H1 (cell line): ENCODE measurements around the gene HHAT. TPM values are rescaled to one million over a fixed set of nuclear protein-coding genes. Genes with fewer than 3 reads are reported as not detected.
A peak's percentile ranks its signal among the peaks of the same experiment; 100 is the strongest.

ENCODE experiments used
- CTCF ChIA-PET: fragments of 300-600 bp; sonication (Branson Sonifier 250); formaldehyde crosslinking; loops from one replicate; lab custom pipeline; 2021; ENCODE audit not compliant: partially characterized antibody; lab: Charles Lee
- POLR2A ChIA-PET: fragments of 300-600 bp; sonication (Branson Sonifier 250); formaldehyde crosslinking; loops from one replicate; lab custom pipeline; 2021; ENCODE audit warnings: inconsistent platforms; ENCODE audit not compliant: partially characterized antibody; lab: Charles Lee
- DNase-seq, 2 experiments: peaks; one replicate each; pipeline versions ENCODE4 v3.0.0 to v3.0.0-alpha.2; 2010 to 2022; ENCODE audit warnings: low spot score in 2 of 2, low read depth in 1 of 2, mixed read lengths in 1 of 2
- FAIRE-seq: peaks from 2 replicates; lab custom pipeline; 2011; peaks lifted over from hg19 to GRCh38; lab: Jason Lieb, UNC
- H2AFZ ChIP-seq: 2 replicates; pipeline ENCODE4 v1.8.1; 2012; ENCODE audit warnings: low read length, inconsistent platforms
- H2AK5ac ChIP-seq: 2 replicates; pipeline ENCODE4 v1.6.1; 2013; ENCODE audit warnings: low read depth, low read length
- H2BK120ac ChIP-seq: replicated peaks from 2 replicates; pipeline ENCODE3; 2013; ENCODE audit warnings: low read depth, low read length, inconsistent platforms
- H2BK12ac ChIP-seq: 2 replicates; pipeline ENCODE4 v1.6.1; 2013; ENCODE audit warnings: low read depth, low read length
- H2BK15ac ChIP-seq: 2 replicates; pipeline ENCODE4 v1.6.1; 2013; ENCODE audit warnings: low read length
- H2BK20ac ChIP-seq: 2 replicates; pipeline ENCODE4 v1.6.1; 2013; ENCODE audit warnings: low read length
- H2BK5ac ChIP-seq: 2 replicates; pipeline ENCODE4 v1.6.1; 2013; ENCODE audit warnings: low read depth, low read length
- H3K14ac ChIP-seq: 2 replicates; pipeline ENCODE4 v1.6.1; 2013; ENCODE audit warnings: inconsistent platforms; ENCODE audit not compliant: insufficient read length
- H3K18ac ChIP-seq: 2 replicates; pipeline ENCODE4 v1.6.1; 2013; ENCODE audit warnings: low read length; ENCODE audit errors: extremely low read depth
- H3K23ac ChIP-seq: 2 replicates; pipeline ENCODE4 v1.6.1; 2013; ENCODE audit warnings: inconsistent platforms; ENCODE audit not compliant: insufficient read length
- H3K23me2 ChIP-seq: 2 replicates; pipeline ENCODE4 v1.6.1; 2013; ENCODE audit warnings: low read depth, low read length
- H3K27ac ChIP-seq: 2 replicates; pipeline ENCODE4 v1.6.1; 2011; ENCODE audit warnings: low read depth, low read length, inconsistent platforms
- H3K27me3 ChIP-seq, 4 experiments: replicated peaks in 1 of 4; 1 replicate in 1 of 4; 2 replicates in 3 of 4; pipeline versions ENCODE4 v1.6.1 to v1.8.1; 2011 to 2013; ENCODE audit warnings: low read length in 3 of 4, mild to moderate bottlenecking in 3 of 4, inconsistent platforms in 2 of 4, mixed read lengths in 2 of 4, moderate library complexity in 1 of 4; ENCODE audit not compliant: control insufficient read depth in 3 of 4, insufficient read depth in 3 of 4; ENCODE audit errors: extremely low read depth in 1 of 4
- H3K36me3 ChIP-seq, 4 experiments: 2 replicates each; pipeline versions ENCODE4 v1.6.1 to v1.8.1; 2011 to 2013; ENCODE audit warnings: mild to moderate bottlenecking in 4 of 4, low read length in 3 of 4, moderate library complexity in 2 of 4, control low read depth in 1 of 4, inconsistent platforms in 1 of 4; ENCODE audit not compliant: insufficient read depth in 4 of 4, control insufficient read depth in 2 of 4
- H3K4ac ChIP-seq: replicated peaks from 2 replicates; pipeline ENCODE3; 2013; ENCODE audit warnings: low read length, low read depth, mixed read lengths, inconsistent platforms; ENCODE audit not compliant: insufficient read length
- H3K4me1 ChIP-seq, 4 experiments: replicated peaks in 1 of 4; 1 replicate in 1 of 4; 2 replicates in 3 of 4; pipeline versions ENCODE4 v1.6.1 to v1.8.1; 2011 to 2013; ENCODE audit warnings: low read length in 3 of 4, inconsistent platforms in 2 of 4, mixed read lengths in 1 of 4; ENCODE audit not compliant: insufficient read depth in 4 of 4, control insufficient read depth in 3 of 4
- H3K4me2 ChIP-seq, 2 experiments: 2 replicates each; pipeline versions ENCODE4 v1.6.1 to v1.8.1; 2011 to 2013; ENCODE audit warnings: low read depth in 2 of 2, low read length in 2 of 2, control low read depth in 1 of 2, inconsistent platforms in 1 of 2, mild to moderate bottlenecking in 1 of 2; ENCODE audit not compliant: insufficient read depth in 1 of 2
- H3K4me3 ChIP-seq, 4 experiments: fragments of 200-600, 300-600 bp in 1 of 4; sonication (generic), shearing (Covaris generic), sonication (Bioruptor Twin) in 1 of 4; 2 replicates each; pipeline versions ENCODE4 v1.5.1 to v1.8.1; 2011 to 2016; ENCODE audit warnings: low read length in 4 of 4, low read depth in 3 of 4, control low read depth in 2 of 4, inconsistent platforms in 2 of 4, mild to moderate bottlenecking in 2 of 4, mixed read lengths in 1 of 4, moderate library complexity in 1 of 4; ENCODE audit not compliant: insufficient read depth in 2 of 4; ENCODE audit errors: extremely low read depth in 1 of 4
- H3K56ac ChIP-seq: replicated peaks from 2 replicates; pipeline ENCODE3; 2013; ENCODE audit warnings: low read depth, mild to moderate bottlenecking, mixed read lengths, low read length, inconsistent platforms; ENCODE audit not compliant: insufficient read length
- H3K79me1 ChIP-seq: 2 replicates; pipeline ENCODE4 v1.6.1; 2013; ENCODE audit warnings: low read depth, low read length, control low read depth
- H3K79me2 ChIP-seq, 2 experiments: 2 replicates each; pipeline versions ENCODE4 v1.6.1 to v1.8.1; 2012 to 2013; ENCODE audit warnings: low read length in 2 of 2, mild to moderate bottlenecking in 2 of 2, inconsistent platforms in 1 of 2; ENCODE audit not compliant: insufficient read depth in 2 of 2, control insufficient read depth in 1 of 2
- H3K9ac ChIP-seq, 4 experiments: replicated peaks in 1 of 4; 1 replicate in 1 of 4; 2 replicates in 3 of 4; pipeline versions ENCODE4 v1.6.1 to v1.8.1; 2011 to 2013; ENCODE audit warnings: low read depth in 3 of 4, low read length in 3 of 4, control low read depth in 2 of 4, mild to moderate bottlenecking in 2 of 4, moderate library complexity in 2 of 4, inconsistent platforms in 1 of 4; ENCODE audit errors: extremely low read depth in 1 of 4
- H3K9me3 ChIP-seq, 2 experiments: 2 replicates each; pipeline versions ENCODE4 v1.6.1 to v1.8.1; 2012 to 2013; ENCODE audit warnings: mild to moderate bottlenecking in 2 of 2, moderate library complexity in 2 of 2, control low read depth in 1 of 2, inconsistent platforms in 1 of 2, low read depth in 1 of 2, low read length in 1 of 2, mixed read lengths in 1 of 2; ENCODE audit not compliant: insufficient read depth in 2 of 2
- H4K20me1 ChIP-seq, 2 experiments: replicated peaks in 1 of 2; 2 replicates each; pipeline versions ENCODE3 to v1.8.1; 2011 to 2013; ENCODE audit warnings: inconsistent platforms in 2 of 2, low read length in 2 of 2, mild to moderate bottlenecking in 1 of 2; ENCODE audit not compliant: insufficient read depth in 2 of 2, control insufficient read depth in 1 of 2
- H4K5ac ChIP-seq: 2 replicates; pipeline ENCODE4 v1.6.1; 2013; ENCODE audit warnings: low read length, low read depth, mixed read lengths, inconsistent platforms; ENCODE audit not compliant: insufficient read length
- H4K8ac ChIP-seq: 2 replicates; pipeline ENCODE4 v1.8.0; 2013; ENCODE audit warnings: mild to moderate bottlenecking, moderate library complexity, low read length, inconsistent platforms; ENCODE audit not compliant: insufficient read depth; ENCODE audit errors: extremely low read depth
- H4K91ac ChIP-seq: replicated peaks from 2 replicates; pipeline ENCODE3; 2013; ENCODE audit warnings: low read length, mixed read lengths, inconsistent platforms; ENCODE audit not compliant: insufficient read length
- BACH1 ChIP-seq: IDR thresholded peaks from 2 replicates; pipeline ENCODE4 v1.6.1; 2012; ENCODE audit warnings: low read length, improper control_type of control experiment
- EZH2 ChIP-seq: fragments of 200-600 bp; sonication (generic); IDR thresholded peaks from 2 replicates; pipeline ENCODE4 v1.7.1; 2012; ENCODE audit warnings: low read depth, mild to moderate bottlenecking, moderate library complexity, low read length, inconsistent platforms; ENCODE audit not compliant: severe bottlenecking
- KDM1A ChIP-seq: fragments of 200-600, 300-600 bp; sonication (generic); IDR thresholded peaks from 2 replicates; pipeline ENCODE4 v1.7.1; 2016; ENCODE audit warnings: mild to moderate bottlenecking, low read length, borderline replicate concordance
- RXRA ChIP-seq: IDR thresholded peaks from 2 replicates; pipeline ENCODE4 v1.6.1; 2011; ENCODE audit warnings: low read depth, mild to moderate bottlenecking, low read length, moderate library complexity; ENCODE audit not compliant: insufficient read depth
- SAP30 ChIP-seq: fragments of 300-600 bp; sonication (generic); IDR thresholded peaks from 2 replicates; pipeline ENCODE4 v1.7.1; 2012; ENCODE audit warnings: low read length, moderate library complexity, mild to moderate bottlenecking, inconsistent platforms; ENCODE audit not compliant: insufficient read depth, insufficient replicate concordance
- SIRT6 ChIP-seq: IDR thresholded peaks from one replicate; pipeline ENCODE4 v1.7.1; 2012; ENCODE audit warnings: low read length, inconsistent platforms
- YY1 ChIP-seq: IDR thresholded peaks from 2 replicates; pipeline ENCODE4 v1.6.1; 2011; ENCODE audit warnings: low read depth, mild to moderate bottlenecking, low read length
- ZNF274 ChIP-seq: IDR thresholded peaks from 2 replicates; pipeline ENCODE4 v1.7.0; 2012; ENCODE audit warnings: low read length, borderline replicate concordance; ENCODE audit errors: extremely low read depth
- WGBS, 2 experiments: shearing (Covaris generic) in 1 of 2; methylation state at CpG; one replicate each; pipeline versions ENCODE4 v1.1.6 to v1.1.7; 2013 to 2015; ENCODE audit warnings: low lambda C conversion rate in 2 of 2, mixed read lengths in 2 of 2, inconsistent platforms in 1 of 2, low coverage in 1 of 2, missing lambda C conversion rate in 1 of 2; ENCODE audit not compliant: insufficient replicate concordance in 2 of 2, insufficient coverage in 1 of 2, insufficient read length in 1 of 2; ENCODE audit errors: extremely low coverage in 1 of 2, missing lambda C conversion rate in 1 of 2; 5-methylcytosine and 5-hydroxymethylcytosine counted together
- polyA plus RNA-seq, 7 experiments: library from polyadenylated mRNA; depleted of rRNA in 3 of 7; stranded (reverse) in 5 of 7; unstranded in 2 of 7; fragments of >200 nt in 5 of 7; fragments of 200-250 nt in 2 of 7; gene quantifications; 1 replicate in 5 of 7; 2 replicates in 1 of 7; 4 replicates in 1 of 7; pipeline versions ENCODE4 v1.2.1 to v1.2.3, GENCODE V29; 2011 to 2013; ENCODE audit warnings: missing spikeins in 2 of 7, mixed read lengths in 2 of 7
- total RNA-seq: library from RNA; stranded (reverse); fragmentation: NEBNext Ultra II Directional; extraction: Animal tissue kit (Norgen Biotek cat#: 25700); gene quantifications from 2 replicates; pipeline ENCODE4 v1.2.1, GENCODE V29; 2021

HHAT gene
- total and polyA plus RNA-seq, 2 of the 8 experiments (the other 6 are each of a cell fraction or from before 2014, with no cell fraction given) = 0.15 to 0.51 TPM

DNA sequence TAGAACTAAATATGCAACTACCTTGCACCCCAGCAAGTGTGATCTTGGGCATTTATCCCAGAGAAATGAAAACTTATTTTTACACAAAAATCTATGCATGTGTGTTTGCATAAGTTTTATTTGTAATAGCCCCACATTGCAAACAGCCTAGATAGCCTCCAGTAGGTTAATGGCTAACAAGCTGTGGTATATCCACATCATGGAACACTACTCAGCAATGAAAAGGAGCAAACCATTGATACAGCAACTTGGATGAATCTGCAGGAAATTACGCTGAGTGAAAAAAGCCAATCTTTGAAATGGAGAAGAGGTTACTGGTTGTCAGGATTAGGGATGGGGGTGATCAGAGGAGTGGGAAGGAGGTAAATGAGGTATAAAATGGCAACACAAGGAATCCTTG lies 67.8 kb downstream of the HHAT start:
- Histone ChIP-seq H3K79me1 (no peaks in the 10 kb centered on the region), H3K14ac (no peak overlapping the region), H3K4me2 (no peak overlapping the region), H4K5ac (no peak overlapping the region), H4K8ac (no peak overlapping the region), H3K36me3 (no peaks in the 10 kb centered on the region), H2BK12ac (no peak overlapping the region), H3K79me2 (no peaks in the 10 kb centered on the region), H2AK5ac (no peak overlapping the region), H2BK15ac (no peak overlapping the region), H3K23ac (no peak overlapping the region), H2BK20ac (no peak overlapping the region), H3K23me2 (no peaks in the 10 kb centered on the region; the same call in 1 of the 2 replicates), H4K20me1 (no peaks in the 10 kb centered on the region), H2AFZ (no peak overlapping the region), H3K27me3 (no peaks in the 10 kb centered on the region), H3K56ac (no peak overlapping the region), H3K27ac (no peak overlapping the region), H4K91ac (no peak overlapping the region), H3K4me1 (no peaks in the 10 kb centered on the region), H3K18ac (no peak overlapping the region), H3K4ac (no peak overlapping the region), H2BK5ac (no peak overlapping the region), H3K4me3 (no peak overlapping the region), H2BK120ac (no peak overlapping the region), H3K9me3 (no peaks in the 10 kb centered on the region), H3K9ac (no peak overlapping the region)
- no peak for TF ChIP-seq YY1
- TF ChIP-seq ZNF274 = no peak
- no peak for TF ChIP-seq BACH1
- TF ChIP-seq KDM1A = 0 out of 2 replicates have a peak, but pooled peaks have one; percentile 14
- no peak for TF ChIP-seq EZH2
- no peak for TF ChIP-seq RXRA
- TF ChIP-seq SIRT6 = no peak
- TF ChIP-seq SAP30 = no peak
- FAIRE-seq = no peak
- ChIA-PET POLR2A (interaction anchor here (16.0 kb wide), 1 partner anchor 23 kb away, joined by 197 read pairs; no protein-coding TSS in a partner anchor), CTCF (interaction anchor here (11.7 kb wide), 1 partner anchor 19 kb away, joined by 179 read pairs; no protein-coding TSS in a partner anchor)
- WGBS, 2 experiments = 100% methylated on average over 1 of the region's 1 CpG; no CpG with 5 or more reads in 1 of the 2 experiments
- no peak for DNase-seq
